NK-92 treated with Interleukin-12 subunit alpha and Interleukin-12 subunit beta, amount 100 ng/mL, for 24 hours (cell line): Measurements from ENCODE around the gene PTP4A2.

ENCODE experiments used
- DNase-seq: peaks from one replicate; lab custom pipeline; 2025; lab: John Stamatoyannopoulos, UW

PTP4A2 gene

DNA sequence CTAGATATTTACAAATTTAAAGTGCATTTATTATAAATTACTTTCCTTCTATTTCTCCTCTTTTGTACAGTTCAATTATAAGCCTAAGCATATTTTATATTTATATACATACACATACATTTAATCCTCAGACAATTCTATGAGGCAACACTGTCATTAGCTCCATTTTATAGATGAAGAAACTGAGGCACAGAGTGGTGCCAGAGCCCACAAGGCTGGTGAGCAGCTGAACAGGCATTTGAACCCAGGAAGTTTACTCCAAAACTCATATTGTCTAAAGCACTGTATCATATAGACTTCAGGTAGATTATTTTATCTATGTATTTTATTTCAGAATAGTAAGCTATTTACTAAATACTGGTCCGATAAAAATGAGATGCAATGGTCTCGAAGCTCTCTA is 52.3 kb downstream of the PTP4A2 start:
- DNase-seq: no peak

DNA sequence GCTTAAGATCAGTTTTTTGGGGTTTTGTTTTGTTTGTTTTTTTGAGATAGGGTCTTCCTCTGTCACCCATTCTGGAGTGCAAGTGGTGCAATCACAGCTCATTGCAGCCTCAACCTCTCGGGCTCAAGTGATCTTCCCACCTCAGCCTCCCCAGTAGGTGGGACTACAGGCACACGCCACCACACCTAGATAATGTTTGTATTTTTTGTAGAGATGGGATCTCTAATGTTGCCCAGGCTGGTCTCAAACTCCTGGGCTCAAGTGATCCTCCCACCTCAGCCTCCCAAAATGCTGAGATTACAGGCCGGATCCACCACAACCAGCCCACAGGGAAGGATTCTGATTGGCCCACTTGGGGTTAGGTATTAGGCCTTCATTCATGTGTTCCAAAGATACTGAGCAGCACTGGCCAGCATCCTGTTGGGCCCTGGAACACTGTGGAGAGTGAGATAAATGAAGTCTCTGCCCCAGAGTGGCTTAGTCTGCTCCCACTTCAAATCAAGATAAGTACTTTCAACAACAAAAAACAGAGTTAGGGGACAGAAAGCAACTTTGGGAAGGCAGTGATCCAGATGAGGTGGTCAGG is 54.7 kb downstream of the PTP4A2 start:
- DNase-seq: no peak

DNA sequence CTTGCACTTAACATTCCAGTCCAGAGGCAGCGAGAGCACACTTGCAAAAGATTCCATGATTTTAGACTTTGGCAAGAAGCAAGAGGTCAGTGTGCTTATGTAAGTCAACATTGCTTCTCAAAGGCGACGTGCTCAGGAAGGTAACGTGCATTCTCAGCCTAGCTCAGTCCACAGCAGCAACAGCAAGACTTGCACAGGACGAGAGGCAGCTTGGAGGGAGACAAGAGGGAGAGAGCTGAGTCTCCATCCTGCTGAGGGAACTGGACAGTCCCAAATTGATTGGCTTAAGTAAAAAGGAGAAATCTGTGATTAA is 56.5 kb downstream of the PTP4A2 start:
- no peak for DNase-seq

DNA sequence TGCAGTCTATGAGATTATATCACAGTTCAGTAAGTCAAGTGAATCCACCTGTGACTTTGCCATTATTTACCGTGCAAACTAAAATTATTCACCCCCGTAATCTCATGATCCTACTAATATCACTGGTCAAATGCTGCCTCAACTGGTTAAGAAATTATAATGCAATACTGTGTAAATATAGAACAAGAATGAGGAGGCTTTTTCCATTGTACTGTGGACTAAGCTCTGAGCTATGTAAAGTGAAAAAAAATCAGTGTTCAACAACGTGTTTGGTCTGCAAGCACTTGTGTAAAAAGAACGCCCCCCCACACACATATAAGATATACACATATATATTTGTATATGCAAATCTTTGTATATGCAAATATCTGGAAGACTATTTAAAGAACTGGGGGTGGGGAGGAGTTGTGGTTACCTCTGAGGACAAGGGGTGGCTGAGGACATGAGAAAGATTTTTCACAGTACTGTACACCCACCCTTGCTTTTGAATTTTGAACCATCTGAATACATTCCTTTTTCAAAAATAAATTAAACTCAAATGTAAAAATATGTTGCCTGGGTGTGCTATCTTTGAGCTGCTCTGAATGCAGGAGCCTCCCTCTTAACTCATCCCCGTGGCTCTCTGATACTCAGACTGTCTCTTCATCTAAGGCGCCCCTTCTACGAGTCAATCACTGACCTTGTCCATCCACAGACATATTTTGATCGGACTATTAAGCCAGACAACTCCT is 57.0 kb downstream of the PTP4A2 start:
- no peak for DNase-seq

DNA sequence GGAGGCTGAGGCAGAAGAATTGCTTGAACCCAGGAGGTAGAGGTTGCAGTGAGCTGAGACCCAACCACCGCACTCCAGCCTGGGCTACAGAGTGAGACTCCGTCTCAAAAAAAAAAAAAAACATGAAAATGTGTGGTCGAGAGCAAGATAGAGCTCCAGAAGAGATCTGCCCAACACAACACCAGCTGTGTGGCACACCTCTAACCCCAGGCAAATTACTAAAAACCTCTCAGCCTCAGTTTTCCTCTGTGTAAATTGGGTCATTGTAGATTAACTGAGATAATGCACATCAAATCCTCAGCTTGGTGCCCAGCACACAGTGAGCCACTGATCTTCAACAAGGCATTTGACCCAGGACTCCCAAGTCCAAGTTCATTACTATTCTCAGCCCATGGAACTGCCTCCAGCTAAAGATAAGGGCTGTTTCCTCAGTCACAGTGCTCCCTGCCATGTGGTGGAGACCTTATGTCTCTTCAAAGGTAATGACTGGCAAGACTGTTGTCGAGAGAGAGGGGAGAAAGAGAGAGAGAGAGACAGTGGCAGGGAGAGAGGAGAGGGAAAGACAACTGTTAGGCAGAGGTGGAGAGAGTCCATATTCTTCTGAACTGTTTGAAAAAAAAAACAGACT is 58.1 kb downstream of the PTP4A2 start:
- DNase-seq: no peak

DNA sequence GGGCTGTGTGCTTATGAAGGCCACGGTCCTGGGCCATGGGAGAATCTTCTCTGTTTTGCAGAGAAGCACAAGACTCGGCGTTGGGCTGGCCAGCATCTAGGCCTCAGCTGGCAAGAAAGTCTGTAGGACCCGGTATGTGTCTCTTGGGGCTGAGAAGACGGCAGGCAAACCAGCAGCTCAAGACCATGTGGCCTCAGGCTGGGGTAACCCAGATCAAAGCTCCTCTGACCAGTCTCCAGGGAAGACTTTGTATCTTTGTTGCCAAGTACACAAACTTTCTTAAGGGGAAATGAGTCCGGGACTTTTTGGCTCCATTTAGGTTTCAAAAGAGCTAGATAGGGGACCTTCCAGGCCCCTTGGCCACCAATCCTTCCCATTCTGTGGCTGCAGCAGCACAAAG is 60.1 kb downstream of the PTP4A2 start:
- DNase-seq: no peak

DNA sequence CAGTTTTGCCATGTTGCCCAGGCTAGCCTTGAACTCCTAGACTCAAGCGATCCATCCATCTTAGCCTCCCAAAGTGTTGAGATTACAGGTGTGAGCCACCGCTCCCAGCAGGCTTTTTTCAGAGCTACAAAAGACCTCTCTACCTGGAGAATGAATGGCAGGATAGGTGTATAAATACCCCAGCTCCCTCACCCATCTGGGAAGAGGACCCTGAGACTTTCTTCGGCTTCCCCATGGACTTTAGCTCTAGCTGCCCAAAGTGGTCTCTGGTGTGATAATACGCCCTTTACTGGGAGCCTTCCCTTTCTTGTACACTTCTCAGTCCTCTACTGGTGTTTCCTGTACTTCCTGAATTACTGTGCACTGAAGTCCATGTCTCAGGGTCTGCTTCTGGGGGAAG is 60.6 kb downstream of the PTP4A2 start:
- DNase-seq: no peak

DNA sequence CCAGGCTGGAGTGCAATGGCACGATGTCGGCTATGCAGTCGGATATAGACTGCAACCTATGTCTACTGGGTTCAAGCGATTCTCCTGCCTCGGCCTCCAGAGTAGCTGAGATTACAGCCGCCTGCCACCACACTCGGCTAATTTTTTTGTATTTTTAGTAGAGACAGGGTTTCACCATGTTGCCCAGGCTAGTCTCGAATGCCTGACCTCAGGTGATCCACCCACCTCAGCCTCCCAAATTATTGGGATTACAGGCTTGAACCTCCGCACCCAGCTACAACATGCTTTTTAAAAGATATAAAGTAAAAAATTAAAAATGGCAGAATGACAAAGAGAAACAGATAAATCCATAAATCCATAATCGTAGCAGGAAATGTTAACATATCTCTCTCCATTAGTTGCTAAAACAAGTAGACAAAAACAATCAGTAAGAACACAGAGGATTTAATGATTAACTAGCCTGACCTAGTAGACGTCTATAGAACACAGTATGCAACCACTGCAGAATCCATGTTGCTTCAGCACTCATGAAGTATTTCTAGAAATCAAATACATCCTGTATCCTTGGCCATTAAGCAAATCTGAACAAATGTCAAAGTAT is 62.4 kb downstream of the PTP4A2 start:
- DNase-seq: no peak

DNA sequence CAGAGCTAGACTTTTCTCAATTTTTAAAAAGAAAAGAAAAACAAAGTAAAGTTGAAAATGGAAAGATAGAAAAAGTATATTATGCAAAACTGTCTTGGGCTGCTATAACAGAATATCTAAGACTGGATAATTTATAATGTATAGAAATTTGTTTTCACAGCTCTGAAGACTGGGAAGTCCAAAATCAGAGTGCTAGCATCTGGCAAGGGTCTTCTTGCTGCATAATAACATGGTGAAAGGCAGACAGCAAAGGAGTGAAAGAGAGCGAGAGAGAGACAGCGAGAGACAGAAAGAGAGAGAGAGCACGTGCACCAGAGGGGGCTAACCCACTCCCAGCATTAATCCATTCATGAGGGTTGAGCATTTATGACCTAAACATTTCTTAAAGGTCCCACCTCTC is 63.2 kb downstream of the PTP4A2 start:
- DNase-seq: no peak

DNA sequence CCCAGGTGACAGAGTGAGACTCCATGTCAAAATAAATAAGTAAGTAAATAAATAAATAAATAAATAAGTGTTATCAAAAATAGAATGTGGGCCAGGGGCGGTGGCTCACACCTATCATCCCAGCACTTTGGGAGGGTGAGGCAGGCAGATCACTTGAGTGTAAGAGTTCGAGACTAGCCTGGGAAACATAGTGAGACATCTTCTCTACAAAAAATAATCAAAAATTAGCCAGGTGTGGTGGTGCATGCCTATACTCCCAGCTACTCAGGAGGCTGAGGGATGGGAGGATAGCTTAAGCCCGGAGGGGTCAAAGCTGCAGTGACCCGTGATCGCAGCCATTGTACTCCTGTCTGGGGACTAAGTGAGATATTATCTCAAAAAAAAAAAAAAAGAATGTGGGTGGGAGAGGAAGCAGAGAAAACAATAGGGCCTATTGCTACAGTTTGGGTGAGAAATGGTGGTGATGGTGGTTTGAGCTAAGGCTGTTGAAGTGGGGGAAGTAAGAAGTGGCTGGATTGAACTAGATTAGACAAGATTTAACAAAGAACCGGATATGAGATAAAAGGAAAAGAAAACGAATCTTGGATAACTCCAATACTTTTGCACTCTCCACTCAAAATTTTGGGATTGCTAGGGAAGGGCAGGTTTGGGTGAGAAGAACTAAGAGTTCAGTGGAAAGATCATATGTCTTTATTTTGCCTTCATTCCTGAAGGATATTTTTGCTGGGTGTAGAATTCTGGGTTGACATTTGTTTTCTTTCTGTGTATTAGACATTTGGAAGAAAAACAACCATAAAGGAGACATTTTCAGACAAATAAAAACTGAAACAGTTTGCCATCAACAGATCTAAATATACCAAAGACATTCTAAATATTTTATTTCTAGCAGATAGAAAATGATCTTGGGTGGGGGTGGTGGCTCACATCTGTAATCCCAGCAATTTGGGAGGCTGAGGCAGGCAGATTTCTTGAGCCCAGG is 65.2 kb downstream of the PTP4A2 start:
- DNase-seq: no peak

DNA sequence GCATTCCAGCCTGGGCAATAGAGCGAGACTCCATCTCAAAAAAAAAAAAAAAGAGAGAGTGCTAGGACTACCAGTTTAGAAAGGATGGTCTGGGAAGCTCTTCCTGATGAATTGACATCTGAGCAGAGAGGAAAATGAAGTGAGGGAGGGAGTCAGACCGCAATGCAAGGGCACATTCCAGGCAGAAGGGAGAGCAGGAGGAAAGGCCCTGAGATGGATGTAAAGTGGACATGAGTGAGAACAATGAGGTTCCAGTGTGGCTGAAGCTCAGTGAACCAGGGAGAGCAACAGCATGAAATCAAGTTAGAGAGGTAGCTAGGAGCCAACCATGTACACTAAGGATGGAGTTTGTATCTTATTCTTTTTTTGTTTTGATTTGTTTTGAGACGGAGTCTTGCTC is 66.5 kb downstream of the PTP4A2 start:
- DNase-seq: no peak

DNA sequence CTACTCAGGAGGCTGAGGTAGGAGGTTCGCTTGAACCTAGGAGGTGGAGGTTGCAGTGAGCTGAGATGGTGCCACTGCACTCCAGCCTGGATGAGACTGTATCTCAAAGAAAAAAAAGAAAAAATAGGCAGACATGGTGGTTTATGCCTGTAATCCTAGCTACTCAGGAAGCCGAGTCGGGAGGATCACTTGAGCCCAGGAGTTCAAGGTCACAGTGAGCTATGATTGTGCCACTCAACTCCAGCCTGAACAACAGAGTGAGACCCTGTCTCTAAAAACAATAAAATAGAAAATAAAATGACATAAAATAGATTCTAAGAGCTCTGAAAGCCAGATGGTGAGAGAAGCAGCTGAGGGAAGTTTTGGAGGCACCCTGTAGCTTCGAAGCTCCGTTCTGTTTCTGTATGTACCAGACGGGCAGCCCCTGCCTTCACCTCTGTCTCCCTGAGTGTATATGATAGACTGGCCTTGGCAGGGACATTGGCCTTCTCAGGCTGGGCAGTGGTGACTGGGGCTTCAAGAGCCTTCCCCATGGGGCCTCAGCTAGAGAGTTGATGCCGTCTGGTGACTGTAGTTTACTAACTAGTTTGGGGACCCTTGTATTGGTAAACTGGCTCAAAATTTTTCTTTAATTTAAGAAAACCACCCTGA is 68.0 kb downstream of the PTP4A2 start:
- no peak for DNase-seq

DNA sequence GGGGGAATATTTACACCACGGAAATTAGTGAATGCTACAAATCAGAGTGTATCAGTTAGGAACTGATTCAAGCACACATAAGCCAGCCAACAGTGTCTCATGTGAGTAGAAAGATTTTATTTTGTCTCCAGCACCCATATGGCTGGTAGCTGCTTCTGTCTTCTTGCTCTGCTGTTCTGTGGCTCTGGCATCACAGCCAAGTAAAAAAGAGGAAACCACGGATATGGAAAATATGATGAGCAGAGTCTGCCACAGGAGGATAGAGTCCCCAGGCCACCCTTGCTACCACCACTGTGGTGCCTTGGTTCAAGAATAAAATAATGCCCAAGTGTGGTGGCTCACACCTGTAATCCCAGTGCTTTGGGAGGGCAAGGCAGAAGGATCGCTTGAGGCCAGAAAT is 68.7 kb downstream of the PTP4A2 start:
- DNase-seq: no peak

DNA sequence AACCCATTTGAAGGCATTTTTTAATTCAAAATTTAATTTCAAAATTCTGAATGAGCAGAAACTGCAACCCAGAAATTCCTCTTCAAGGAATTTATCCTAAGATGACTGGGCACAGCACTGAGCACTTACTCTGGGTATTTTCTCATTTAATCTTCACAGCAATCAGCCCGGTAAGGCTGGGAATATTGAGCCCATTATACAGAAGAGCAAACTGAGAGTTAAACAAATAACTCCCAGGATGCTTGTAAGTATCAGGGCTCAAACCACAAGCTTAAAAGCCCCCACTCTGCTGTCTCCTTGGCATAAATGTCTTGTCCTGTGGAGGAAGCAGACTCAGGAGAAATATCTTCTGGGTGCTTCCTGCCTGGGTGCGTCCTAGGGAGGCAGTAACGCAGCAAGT is 69.3 kb downstream of the PTP4A2 start:
- DNase-seq: no peak

DNA sequence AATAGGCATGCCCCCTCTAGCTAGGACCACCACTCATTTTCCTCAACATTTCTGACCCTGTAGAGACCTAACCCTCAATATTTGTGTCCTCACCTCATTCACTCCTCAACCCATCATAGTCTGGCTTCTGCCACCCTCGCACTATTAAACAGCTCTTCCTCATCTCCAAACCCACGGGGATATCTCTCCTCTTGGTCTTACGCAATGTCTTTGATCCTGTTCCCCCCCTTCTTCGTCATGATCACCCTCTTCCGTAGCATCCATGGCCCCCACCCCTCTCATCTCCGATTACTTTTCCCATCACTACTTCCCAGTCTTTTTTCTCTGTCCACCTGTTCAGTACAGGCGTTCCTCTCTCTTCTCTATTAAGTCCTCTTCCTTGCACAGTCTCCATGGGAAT is 70.6 kb downstream of the PTP4A2 start:
- no peak for DNase-seq

DNA sequence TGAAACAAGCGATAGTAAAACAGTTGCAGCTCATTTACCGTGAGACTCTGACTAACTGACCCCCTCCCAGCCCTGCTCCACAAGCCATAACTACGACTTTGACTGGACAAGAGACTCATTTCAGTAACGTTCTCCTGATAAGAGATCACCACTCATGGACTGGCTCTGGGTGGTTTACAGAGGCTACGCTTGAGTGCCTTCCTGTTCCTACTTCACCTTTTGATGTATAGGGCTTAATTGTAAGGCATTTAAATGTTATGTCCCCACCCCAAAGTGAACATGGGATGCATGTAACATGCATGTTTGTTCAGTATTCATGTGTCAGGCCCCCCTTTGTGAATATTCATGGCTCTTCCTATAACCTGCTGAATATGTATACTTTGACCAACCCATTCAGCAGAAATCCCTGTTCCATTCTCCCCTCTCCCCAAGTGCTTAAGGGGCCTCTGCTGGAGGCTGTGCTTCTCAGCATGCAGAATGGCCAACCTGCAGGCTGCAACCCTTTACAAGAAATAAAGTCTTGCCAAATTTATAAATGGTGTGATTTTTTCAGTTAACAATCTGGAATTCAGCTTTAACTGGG is 71.6 kb downstream of the PTP4A2 start:
- no peak for DNase-seq

DNA sequence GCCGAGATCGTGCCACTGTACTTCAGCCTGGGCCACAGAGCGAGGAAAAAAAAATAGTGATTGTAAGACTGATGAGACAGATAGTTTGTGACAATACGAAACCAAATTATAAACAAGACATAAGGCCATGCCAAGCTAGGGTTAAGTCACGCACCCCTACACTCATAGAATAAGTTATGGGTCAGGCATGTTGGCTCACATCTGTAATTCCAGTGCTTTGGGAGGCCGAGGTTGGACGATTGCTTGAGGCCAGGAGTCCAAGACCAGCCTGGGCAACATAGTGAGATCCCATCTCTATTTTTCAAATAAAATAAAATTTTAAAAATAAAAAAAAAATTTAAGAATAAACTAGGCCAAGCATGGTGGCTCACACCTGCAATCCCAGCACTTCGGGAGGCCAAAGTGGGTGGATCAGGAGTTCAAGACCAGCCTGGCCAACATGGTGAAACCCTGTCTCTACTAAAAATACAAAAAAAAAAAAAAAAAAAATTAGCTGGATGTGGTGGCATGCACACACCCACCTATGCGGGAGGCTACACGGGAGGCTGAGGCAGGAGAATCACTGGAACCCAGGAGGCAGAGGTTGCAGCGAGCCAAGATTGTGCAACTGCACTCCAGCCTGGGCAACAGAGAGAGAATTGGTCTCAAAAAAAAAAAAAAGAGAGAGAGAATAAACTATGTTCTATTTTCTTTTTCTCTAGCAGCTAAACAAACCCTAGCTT is 72.3 kb downstream of the PTP4A2 start:
- DNase-seq: no peak

DNA sequence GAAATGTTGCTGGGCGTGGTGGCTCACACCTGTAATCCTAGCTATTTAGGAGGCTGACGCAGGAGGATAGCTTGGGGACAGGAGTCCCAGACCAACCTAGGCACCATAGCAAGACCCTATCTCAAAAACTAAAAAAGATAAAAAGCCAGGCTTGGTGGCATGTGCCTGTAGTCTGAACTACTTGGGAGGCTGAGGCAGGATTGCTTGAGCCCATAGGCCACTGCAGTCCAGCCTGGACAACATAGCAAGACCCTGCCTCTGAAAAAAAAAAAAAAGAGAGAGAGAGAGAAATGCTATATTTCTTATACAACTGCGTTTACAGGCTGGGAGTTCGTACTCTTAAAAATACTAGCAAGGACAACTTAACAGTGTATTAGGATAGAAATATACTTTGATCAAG is 76.1 kb downstream of the PTP4A2 start:
- no peak for DNase-seq

DNA sequence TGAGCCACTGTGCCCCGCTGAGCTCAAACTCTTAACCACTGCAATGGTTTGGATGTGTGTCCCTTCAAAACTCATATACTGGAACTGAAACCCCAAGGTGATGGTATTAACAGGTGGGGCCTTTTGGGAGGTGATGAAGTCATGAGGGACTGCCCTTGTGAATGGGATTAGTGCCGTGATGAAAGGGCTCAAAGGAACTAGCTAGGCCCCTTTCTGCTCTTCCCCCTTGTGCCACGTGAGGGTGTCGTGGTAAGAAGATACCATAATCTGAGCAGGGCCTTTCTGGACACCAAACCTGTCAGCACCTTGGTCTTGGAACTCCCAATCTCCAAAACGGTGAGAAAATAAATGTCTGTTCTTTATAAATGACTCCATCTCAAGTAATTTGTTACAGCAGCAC is 76.8 kb downstream of the PTP4A2 start:
- DNase-seq: no peak

DNA sequence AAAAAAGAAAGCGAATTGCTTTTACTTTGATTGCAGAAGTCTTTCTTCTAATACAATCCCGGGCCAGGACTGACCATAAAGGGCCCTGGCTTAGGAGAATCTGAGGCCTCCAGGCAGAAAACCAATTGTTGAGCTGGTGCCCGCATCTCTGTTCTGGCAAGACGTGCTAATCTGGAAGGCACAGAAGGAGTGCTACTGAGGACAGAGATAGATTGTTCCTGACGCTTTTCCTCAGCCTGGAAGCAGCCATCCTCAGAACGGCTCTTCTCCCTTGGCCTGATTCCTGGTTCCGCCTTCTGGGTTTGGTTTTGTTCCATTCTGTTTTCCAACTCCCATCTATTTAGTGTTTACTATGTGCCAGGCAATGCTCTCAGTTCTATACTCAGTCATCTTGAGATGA is 77.6 kb downstream of the PTP4A2 start:
- DNase-seq: no peak

DNA sequence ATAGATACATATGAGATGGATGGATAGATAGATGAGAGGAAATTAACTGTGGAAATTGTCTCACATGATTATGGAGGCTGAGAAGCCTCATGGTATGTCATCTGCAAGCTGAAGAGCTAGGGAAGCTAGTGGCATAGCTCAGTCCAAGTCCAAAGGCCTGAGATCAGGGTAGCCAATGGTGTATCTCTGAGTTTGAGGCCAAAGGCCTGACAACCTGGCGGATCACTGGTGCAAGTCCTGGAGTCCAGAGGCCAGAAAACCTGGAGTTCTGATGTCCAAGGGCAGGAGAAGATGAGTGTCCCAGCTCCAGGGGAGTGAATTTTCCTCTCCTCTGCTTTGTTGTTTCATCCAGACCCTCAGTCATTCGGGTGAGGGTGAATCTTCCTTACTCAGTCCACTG is 78.4 kb downstream of the PTP4A2 start:
- DNase-seq: no peak
